Neural cell (in vitro differentiated cells): Measurements from ENCODE around the gene LMO1. TPM values are rescaled to one million over a fixed set of nuclear protein-coding genes. Genes with fewer than 3 reads are reported as not detected.

Source experiments
- H2AFZ ChIP-seq: fragments of 200-600, 300-800 bp; sonication (generic), shearing (Covaris generic); 2 replicates; pipeline ENCODE4 v1.6.0; 2014; ENCODE audit warnings: low read depth, mild to moderate bottlenecking, antibody characterized with exemption, low read length, moderate library complexity
- H3F3A ChIP-seq: fragments of 200-600 bp; shearing (Covaris generic); 2 replicates; pipeline ENCODE4 v1.6.1; 2016; ENCODE audit warnings: mild to moderate bottlenecking, moderate library complexity, mixed read lengths, antibody characterized with exemption, low read length; ENCODE audit not compliant: insufficient read depth, poor library complexity, severe bottlenecking
- H3K27ac ChIP-seq: fragments of 200-600, 300-800 bp; sonication (generic), shearing (Covaris generic); 2 replicates; pipeline ENCODE4 v1.5.1; 2014; ENCODE audit warnings: mild to moderate bottlenecking, low read length, moderate library complexity
- H3K27me3 ChIP-seq: fragments of 300-800, 200-600 bp; sonication (generic), shearing (Covaris generic); 2 replicates; pipeline ENCODE4 v1.6.0; 2014; ENCODE audit warnings: mild to moderate bottlenecking, low read depth, low read length, moderate library complexity; ENCODE audit not compliant: insufficient read depth
- H3K36me3 ChIP-seq: fragments of 300-800, 200-600 bp; sonication (generic), shearing (Covaris generic); 2 replicates; pipeline ENCODE4 v1.5.1; 2014; ENCODE audit warnings: mild to moderate bottlenecking, antibody characterized with exemption, low read length, moderate library complexity; ENCODE audit not compliant: insufficient read depth
- H3K4me2 ChIP-seq: fragments of 300-800, 200-600 bp; sonication (generic), shearing (Covaris generic); 2 replicates; pipeline ENCODE4 v1.6.0; 2014; ENCODE audit warnings: mild to moderate bottlenecking, low read length
- H3K4me3 ChIP-seq: fragments of 300-800, 200-600 bp; sonication (generic), shearing (Covaris generic); 2 replicates; pipeline ENCODE4 v1.5.1; 2014; ENCODE audit warnings: mild to moderate bottlenecking, low read length, moderate library complexity
- H3K79me2 ChIP-seq: fragments of 200-600 bp; shearing (Covaris generic); replicated peaks from 2 replicates; pipeline ENCODE4 v1.6.0; 2014; ENCODE audit warnings: mild to moderate bottlenecking, low read length, moderate library complexity; ENCODE audit not compliant: insufficient read depth
- H3K9ac ChIP-seq: fragments of 300-800, 200-600 bp; sonication (generic), shearing (Covaris generic); 2 replicates; pipeline ENCODE4 v1.6.1; 2016; ENCODE audit warnings: mild to moderate bottlenecking, low read length, mixed read lengths
- H3K9me2 ChIP-seq: fragments of 200-600 bp; shearing (Covaris generic); 2 replicates; pipeline ENCODE4 v1.6.1; 2016; ENCODE audit warnings: mild to moderate bottlenecking, low read length, mixed read lengths; ENCODE audit not compliant: insufficient read depth
- H3K9me3 ChIP-seq: fragments of 200-600, 300-800 bp; sonication (generic), shearing (Covaris generic); 2 replicates; pipeline ENCODE4 v1.6.1; 2016; ENCODE audit warnings: mild to moderate bottlenecking, mixed run types, low read length, moderate library complexity, mixed read lengths
- H4K20me1 ChIP-seq: fragments of 200-600 bp; shearing (Covaris generic); 2 replicates; pipeline ENCODE4 v1.6.1; 2016; ENCODE audit warnings: mild to moderate bottlenecking, mixed run types; ENCODE audit not compliant: insufficient read depth
- EP300 ChIP-seq: fragments of 450-650 bp; conservative IDR thresholded peaks from 2 replicates; pipeline ENCODE4 v1.6.1; 2014; ENCODE audit warnings: antibody characterized with exemption, mild to moderate bottlenecking, moderate library complexity; ENCODE audit not compliant: poor library complexity, severe bottlenecking
- EZH2 ChIP-seq: fragments of 200-600, 300-800 bp; shearing (Covaris generic), sonication (generic); IDR thresholded peaks from 2 replicates; pipeline ENCODE4 v1.6.1; 2014; ENCODE audit warnings: antibody characterized with exemption, low read length, borderline replicate concordance, mild to moderate bottlenecking; ENCODE audit not compliant: insufficient read depth, poor library complexity, severe bottlenecking
- MXI1 ChIP-seq: fragments of 450-650 bp; conservative IDR thresholded peaks from 2 replicates; pipeline ENCODE4 v1.6.1; 2014; ENCODE audit warnings: antibody characterized with exemption, mild to moderate bottlenecking; ENCODE audit not compliant: poor library complexity, severe bottlenecking
- POLR2AphosphoS5 ChIP-seq: IDR thresholded peaks from 2 replicates; pipeline ENCODE4 v1.6.1; 2012
- RAD21 ChIP-seq: fragments of 450-650 bp; conservative IDR thresholded peaks from 2 replicates; pipeline ENCODE4 v1.6.1; 2014; ENCODE audit warnings: antibody characterized with exemption, mild to moderate bottlenecking, moderate library complexity
- SMC3 ChIP-seq: fragments of 450-650 bp; conservative IDR thresholded peaks from 2 replicates; pipeline ENCODE4 v1.6.1; 2014; ENCODE audit warnings: antibody characterized with exemption, mild to moderate bottlenecking, moderate library complexity; ENCODE audit not compliant: poor library complexity
- TAF1 ChIP-seq: IDR thresholded peaks from 2 replicates; pipeline ENCODE4 v1.6.1; 2012; ENCODE audit warnings: low read depth
- polyA plus RNA-seq: library from polyadenylated mRNA; depleted of rRNA; stranded (reverse); fragments of >200 nt; gene quantifications from 2 replicates; pipeline ENCODE4 v1.2.3, GENCODE V29; 2014
- TF ChIP-seq, protein P1 (sequence below): fragments of 450-650 bp; IDR thresholded peaks from 2 replicates; pipeline ENCODE4 v1.5.1; 2014; ENCODE audit warnings: antibody characterized with exemption, mild to moderate bottlenecking, moderate library complexity; ENCODE audit not compliant: poor library complexity, severe bottlenecking
- TF ChIP-seq, protein P2 (sequence below): IDR thresholded peaks from 2 replicates; pipeline ENCODE4 v1.6.1; 2012; ENCODE audit warnings: borderline replicate concordance

Gene LMO1
- polyA plus RNA-seq, 1 donor from 2014 or later, result 4.4 TPM

DNA sequence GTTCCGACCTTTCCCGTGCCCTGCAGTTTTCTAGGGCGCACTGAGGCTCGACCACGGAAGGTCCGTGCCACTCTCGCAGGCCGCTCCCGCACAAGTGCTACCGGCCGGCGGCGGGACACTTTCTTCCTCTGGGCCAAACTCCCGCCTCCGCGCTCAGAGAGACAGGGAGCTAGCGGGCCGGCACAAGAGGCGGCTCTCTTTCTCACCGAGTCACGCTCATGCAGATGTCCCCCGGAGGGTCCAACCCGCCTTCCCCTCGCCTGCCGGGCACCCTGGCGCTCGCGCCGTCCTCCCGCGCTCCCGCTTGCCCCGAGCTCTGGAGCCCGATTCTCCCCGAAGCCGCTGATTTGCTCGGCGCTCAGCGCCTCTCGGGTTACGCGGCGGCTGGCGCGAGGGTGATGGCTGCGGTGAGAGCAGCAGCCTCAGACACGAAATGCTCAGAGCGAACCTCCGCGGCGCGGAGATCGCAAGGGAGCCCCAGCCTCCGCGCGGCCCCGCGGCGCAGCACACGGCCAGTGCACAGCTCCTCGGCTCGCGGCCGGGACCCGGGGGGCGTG, 1.0 kb downstream of the LMO1 start:
- TF ChIP-seq, protein P1, sequence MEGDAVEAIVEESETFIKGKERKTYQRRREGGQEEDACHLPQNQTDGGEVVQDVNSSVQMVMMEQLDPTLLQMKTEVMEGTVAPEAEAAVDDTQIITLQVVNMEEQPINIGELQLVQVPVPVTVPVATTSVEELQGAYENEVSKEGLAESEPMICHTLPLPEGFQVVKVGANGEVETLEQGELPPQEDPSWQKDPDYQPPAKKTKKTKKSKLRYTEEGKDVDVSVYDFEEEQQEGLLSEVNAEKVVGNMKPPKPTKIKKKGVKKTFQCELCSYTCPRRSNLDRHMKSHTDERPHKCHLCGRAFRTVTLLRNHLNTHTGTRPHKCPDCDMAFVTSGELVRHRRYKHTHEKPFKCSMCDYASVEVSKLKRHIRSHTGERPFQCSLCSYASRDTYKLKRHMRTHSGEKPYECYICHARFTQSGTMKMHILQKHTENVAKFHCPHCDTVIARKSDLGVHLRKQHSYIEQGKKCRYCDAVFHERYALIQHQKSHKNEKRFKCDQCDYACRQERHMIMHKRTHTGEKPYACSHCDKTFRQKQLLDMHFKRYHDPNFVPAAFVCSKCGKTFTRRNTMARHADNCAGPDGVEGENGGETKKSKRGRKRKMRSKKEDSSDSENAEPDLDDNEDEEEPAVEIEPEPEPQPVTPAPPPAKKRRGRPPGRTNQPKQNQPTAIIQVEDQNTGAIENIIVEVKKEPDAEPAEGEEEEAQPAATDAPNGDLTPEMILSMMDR, result no peak
- TF ChIP-seq RAD21 (peak; percentile 19), SMC3 (no peak), MXI1 (peak; percentile 44), TAF1 (no peak), POLR2AphosphoS5 (peak; percentile 72), EZH2 (no peak), EP300 (peak; percentile 11)
- TF ChIP-seq, protein P2, sequence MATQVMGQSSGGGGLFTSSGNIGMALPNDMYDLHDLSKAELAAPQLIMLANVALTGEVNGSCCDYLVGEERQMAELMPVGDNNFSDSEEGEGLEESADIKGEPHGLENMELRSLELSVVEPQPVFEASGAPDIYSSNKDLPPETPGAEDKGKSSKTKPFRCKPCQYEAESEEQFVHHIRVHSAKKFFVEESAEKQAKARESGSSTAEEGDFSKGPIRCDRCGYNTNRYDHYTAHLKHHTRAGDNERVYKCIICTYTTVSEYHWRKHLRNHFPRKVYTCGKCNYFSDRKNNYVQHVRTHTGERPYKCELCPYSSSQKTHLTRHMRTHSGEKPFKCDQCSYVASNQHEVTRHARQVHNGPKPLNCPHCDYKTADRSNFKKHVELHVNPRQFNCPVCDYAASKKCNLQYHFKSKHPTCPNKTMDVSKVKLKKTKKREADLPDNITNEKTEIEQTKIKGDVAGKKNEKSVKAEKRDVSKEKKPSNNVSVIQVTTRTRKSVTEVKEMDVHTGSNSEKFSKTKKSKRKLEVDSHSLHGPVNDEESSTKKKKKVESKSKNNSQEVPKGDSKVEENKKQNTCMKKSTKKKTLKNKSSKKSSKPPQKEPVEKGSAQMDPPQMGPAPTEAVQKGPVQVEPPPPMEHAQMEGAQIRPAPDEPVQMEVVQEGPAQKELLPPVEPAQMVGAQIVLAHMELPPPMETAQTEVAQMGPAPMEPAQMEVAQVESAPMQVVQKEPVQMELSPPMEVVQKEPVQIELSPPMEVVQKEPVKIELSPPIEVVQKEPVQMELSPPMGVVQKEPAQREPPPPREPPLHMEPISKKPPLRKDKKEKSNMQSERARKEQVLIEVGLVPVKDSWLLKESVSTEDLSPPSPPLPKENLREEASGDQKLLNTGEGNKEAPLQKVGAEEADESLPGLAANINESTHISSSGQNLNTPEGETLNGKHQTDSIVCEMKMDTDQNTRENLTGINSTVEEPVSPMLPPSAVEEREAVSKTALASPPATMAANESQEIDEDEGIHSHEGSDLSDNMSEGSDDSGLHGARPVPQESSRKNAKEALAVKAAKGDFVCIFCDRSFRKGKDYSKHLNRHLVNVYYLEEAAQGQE, result no peak
- H3K4me2 ChIP-seq, result peak overlapping the region; percentile 91
- peaks cover 54% of the 10 kb centered on the region for H3K79me2 ChIP-seq
- H2AFZ ChIP-seq, result peak overlapping the region; percentile 82
- H3K9me3 ChIP-seq, result no peaks in the 10 kb centered on the region
- peak overlapping the region; percentile 79 for H3K9ac ChIP-seq
- H3K27ac ChIP-seq, result peak overlapping the region; percentile 78
- peaks cover 10% of the 10 kb centered on the region for H3K27me3 ChIP-seq
- no peaks in the 10 kb centered on the region for H3K9me2 ChIP-seq
- H3K36me3 ChIP-seq, result no peaks in the 10 kb centered on the region
- peak overlapping the region; percentile 79 for H3K4me3 ChIP-seq
- no peaks in the 10 kb centered on the region for H3F3A ChIP-seq
- H4K20me1 ChIP-seq, result no peaks in the 10 kb centered on the region

DNA sequence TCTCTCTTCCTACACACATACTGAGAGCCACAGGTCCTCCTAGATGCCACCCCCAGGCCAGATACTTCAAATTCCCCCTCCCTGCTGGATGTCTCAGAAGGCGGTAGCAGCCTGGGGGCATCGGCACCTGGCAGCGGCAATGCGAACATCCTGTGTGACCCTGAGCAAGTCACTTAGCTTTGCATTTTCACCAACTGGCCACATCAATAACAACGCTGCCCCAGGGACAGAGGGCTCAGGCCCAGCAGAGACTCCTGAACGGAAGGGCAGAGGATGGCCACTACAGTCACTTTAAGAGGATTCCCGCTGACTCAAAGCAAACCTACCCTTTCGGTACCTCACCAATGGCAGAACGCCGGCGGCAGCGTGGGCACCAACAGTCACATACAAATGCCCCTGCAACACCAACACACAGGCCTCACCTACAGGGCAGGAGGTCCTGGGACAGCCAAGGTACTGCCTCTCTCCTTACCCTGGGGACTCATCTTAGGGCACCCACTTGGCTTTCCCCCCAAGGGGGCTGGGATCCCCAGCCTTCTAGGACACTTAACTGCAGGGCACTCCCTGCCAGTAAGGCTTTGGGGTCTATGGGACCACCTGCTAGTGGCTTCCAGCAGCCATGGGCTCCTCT, 1.6 kb downstream of the LMO1 start:
- peaks cover 4% of the 10 kb centered on the region for H3K27me3 ChIP-seq
- H2AFZ ChIP-seq, result no peak overlapping the region

More for the DNA sequence above, 1.6 kb downstream of the LMO1 start:
- H3K36me3 ChIP-seq, result no peaks in the 10 kb centered on the region
- no peaks in the 10 kb centered on the region for H3K9me3 ChIP-seq
- TF ChIP-seq, protein P2, result no peak
- no peak for TF ChIP-seq SMC3
- TF ChIP-seq POLR2AphosphoS5, result no peak
- TF ChIP-seq TAF1, result peak; percentile 39
- no peak for TF ChIP-seq EP300
- no peak for TF ChIP-seq MXI1
- H4K20me1 ChIP-seq, result no peaks in the 10 kb centered on the region
- H3K9ac ChIP-seq, result peak overlapping the region; percentile 79
- peaks cover 53% of the 10 kb centered on the region for H3K79me2 ChIP-seq
- peak overlapping the region; percentile 79 for H3K4me3 ChIP-seq
- H3F3A ChIP-seq, result no peaks in the 10 kb centered on the region
- peak overlapping the region; percentile 78 for H3K27ac ChIP-seq
- no peaks in the 10 kb centered on the region for H3K9me2 ChIP-seq
- H3K4me2 ChIP-seq, result peak overlapping the region; percentile 91
